Activated CD4-positive, alpha-beta T cell treated with anti-CD3 and anti-CD28 coated beads, Interleukin-2, amount 10 ng/mL, durations not matched to agents 7 days and 5 days (primary cell): ENCODE data around the gene ING5. TPM values are rescaled to one million over a fixed set of nuclear protein-coding genes. Genes with fewer than 3 reads are reported as not detected.

ENCODE experiments used
- CTCF ChIA-PET: fragments of 350-600 bp; sonication (Branson Sonifier 250); formaldehyde crosslinking; loops from one replicate; lab custom pipeline; 2021; ENCODE audit warnings: antibody characterized with exemption; lab: Charles Lee
- POLR2A ChIA-PET: fragments of 350-600 bp; sonication (Branson Sonifier 250); formaldehyde crosslinking; loops from one replicate; lab custom pipeline; 2021; ENCODE audit warnings: antibody characterized with exemption; lab: Charles Lee
- DNase-seq: peaks from one replicate; pipeline ENCODE4 v3.0.0-alpha.2; 2020
- H3K27ac Mint-ChIP-seq: one replicate; pipeline ENCODE4 v1.8.0; 2021; ENCODE audit warnings: mild to moderate bottlenecking, moderate library complexity, mixed read lengths
- H3K27me3 Mint-ChIP-seq: one replicate; pipeline ENCODE4 v1.8.0; 2021; ENCODE audit warnings: mixed read lengths
- H3K36me3 Mint-ChIP-seq: one replicate; pipeline ENCODE4 v1.8.0; 2021; ENCODE audit warnings: low read depth, mixed read lengths
- H3K4me1 Mint-ChIP-seq: one replicate; pipeline ENCODE4 v1.8.0; 2021; ENCODE audit warnings: mixed read lengths
- H3K4me3 Mint-ChIP-seq: one replicate; pipeline ENCODE4 v1.8.0; 2021; ENCODE audit warnings: mild to moderate bottlenecking, moderate library complexity, mixed read lengths
- H3K9me3 Mint-ChIP-seq: one replicate; pipeline ENCODE4 v1.8.0; 2021; ENCODE audit warnings: mixed read lengths
- total RNA-seq, 2 experiments: library from RNA; stranded (reverse); gene quantifications; one replicate each; pipeline ENCODE4 v1.2.3, GENCODE V29; 2021

The ING5 gene
- total RNA-seq, 2 experiments from 2014 or later = 39.9 to 45.4 TPM

DNA sequence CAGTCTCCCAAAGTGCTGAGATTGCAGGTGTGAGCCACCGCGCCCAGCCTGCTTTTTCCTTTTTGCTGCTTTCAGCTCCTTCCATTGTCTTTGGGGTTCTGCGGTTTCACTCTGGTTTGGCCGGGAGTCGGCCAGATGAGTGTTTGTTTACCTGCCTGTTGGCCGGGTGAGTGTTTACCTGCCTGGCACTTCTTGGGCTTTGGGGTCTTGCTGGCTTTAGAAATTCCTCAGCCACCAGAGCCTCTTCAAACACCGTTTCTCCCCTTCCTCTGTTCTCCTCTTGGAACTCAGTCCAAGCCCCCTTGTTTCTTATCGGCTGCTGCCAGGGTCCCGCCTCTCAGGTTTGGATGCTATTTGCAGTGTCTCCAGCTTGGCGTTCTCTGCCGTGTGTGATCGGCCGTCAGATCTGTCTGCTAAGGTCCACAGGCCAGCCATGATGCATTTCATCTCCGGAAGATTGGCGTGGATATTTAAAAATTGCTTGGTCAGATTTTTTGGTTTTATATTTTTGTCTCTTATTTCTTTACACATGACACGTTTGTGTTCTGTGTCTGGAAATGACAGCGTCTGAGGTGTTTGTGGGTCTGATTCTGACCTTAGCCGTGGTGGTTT lies 60.6 kb downstream of the ING5 start:
- Mint-ChIP-seq H3K4me3 (no peak overlapping the region), H3K9me3 (peaks cover 4% of the 10 kb centered on the region), H3K27me3 (no peaks in the 10 kb centered on the region), H3K27ac (peak overlapping the region; percentile 83), H3K36me3 (peaks cover 14% of the 10 kb centered on the region), H3K4me1 (peaks cover 22% of the 10 kb centered on the region)
- no peak for DNase-seq
- ChIA-PET CTCF (interaction anchor here (0.6 to 1.3 kb wide), 3 partner anchors 8 to 74 kb away, joined by 3 to 4 read pairs (median 3); no protein-coding TSS in a partner anchor), POLR2A (no interaction called here)

GRCh38 chr2:241762933-241763369 lies 61.1 kb downstream of the ING5 start:
- POLR2A ChIA-PET = no interaction called here
- H3K4me1 Mint-ChIP-seq = peaks cover 22% of the 10 kb centered on the region
- peaks cover 14% of the 10 kb centered on the region for H3K36me3 Mint-ChIP-seq
- H3K9me3 Mint-ChIP-seq = peaks cover 4% of the 10 kb centered on the region
- CTCF ChIA-PET = interaction anchor here (0.6 to 1.3 kb wide), 3 partner anchors 9 to 75 kb away, joined by 3 to 4 read pairs (median 3); no protein-coding TSS in a partner anchor
- H3K4me3 Mint-ChIP-seq = no peak overlapping the region
- peak; percentile 52 for DNase-seq
- H3K27me3 Mint-ChIP-seq = no peaks in the 10 kb centered on the region
- H3K27ac Mint-ChIP-seq = peak overlapping the region; percentile 83

- Mint-ChIP-seq H3K27me3 (no peaks in the 10 kb centered on the region), H3K9me3 (peaks cover 4% of the 10 kb centered on the region), H3K4me3 (no peak overlapping the region), H3K4me1 (peaks cover 22% of the 10 kb centered on the region), H3K36me3 (peaks cover 14% of the 10 kb centered on the region), H3K27ac (peak overlapping the region; percentile 83)
- POLR2A ChIA-PET = no interaction called here
- DNase-seq = no peak
- CTCF ChIA-PET = interaction anchor here (1.1 to 1.3 kb wide), 3 partner anchors 10 to 146 kb away, joined by 3 to 4 read pairs (median 3); no protein-coding TSS in a partner anchor
These were observed 61.9 kb downstream of the ING5 start for GRCh38 chr2:241763551-241764274.

GRCh38 chr2:241764275-241765241 lies 62.7 kb downstream of the ING5 start:
- no peak overlapping the region for H3K4me3 Mint-ChIP-seq
- CTCF ChIA-PET = interaction anchor here (1.0 to 1.1 kb wide), 2 partner anchors 23 to 146 kb away, joined by 3 read pairs; no protein-coding TSS in a partner anchor
- POLR2A ChIA-PET = no interaction called here
- peaks cover 7% of the 10 kb centered on the region for H3K36me3 Mint-ChIP-seq
- peaks cover 22% of the 10 kb centered on the region for H3K4me1 Mint-ChIP-seq
- no peak for DNase-seq
- H3K9me3 Mint-ChIP-seq = peaks cover 4% of the 10 kb centered on the region
- H3K27me3 Mint-ChIP-seq = no peaks in the 10 kb centered on the region
- H3K27ac Mint-ChIP-seq = peak overlapping the region; percentile 25

GRCh38 chr2:241767464-241768250 lies 65.8 kb downstream of the ING5 start:
- peaks cover 22% of the 10 kb centered on the region for H3K4me1 Mint-ChIP-seq
- H3K36me3 Mint-ChIP-seq = no peaks in the 10 kb centered on the region
- ChIA-PET POLR2A (no interaction called here), CTCF (no interaction called here)
- H3K27ac Mint-ChIP-seq = no peak overlapping the region
- DNase-seq = no peak
- H3K4me3 Mint-ChIP-seq = no peak overlapping the region
- no peaks in the 10 kb centered on the region for H3K9me3 Mint-ChIP-seq
- H3K27me3 Mint-ChIP-seq = no peaks in the 10 kb centered on the region

GRCh38 chr2:241768251-241768711 lies 66.4 kb downstream of the ING5 start:
- Mint-ChIP-seq H3K9me3 (no peaks in the 10 kb centered on the region), H3K27ac (no peak overlapping the region), H3K4me3 (no peak overlapping the region), H3K4me1 (peaks cover 16% of the 10 kb centered on the region), H3K36me3 (no peaks in the 10 kb centered on the region), H3K27me3 (no peaks in the 10 kb centered on the region)
- ChIA-PET POLR2A (no interaction called here), CTCF (no interaction called here)
- DNase-seq = no peak

DNA sequence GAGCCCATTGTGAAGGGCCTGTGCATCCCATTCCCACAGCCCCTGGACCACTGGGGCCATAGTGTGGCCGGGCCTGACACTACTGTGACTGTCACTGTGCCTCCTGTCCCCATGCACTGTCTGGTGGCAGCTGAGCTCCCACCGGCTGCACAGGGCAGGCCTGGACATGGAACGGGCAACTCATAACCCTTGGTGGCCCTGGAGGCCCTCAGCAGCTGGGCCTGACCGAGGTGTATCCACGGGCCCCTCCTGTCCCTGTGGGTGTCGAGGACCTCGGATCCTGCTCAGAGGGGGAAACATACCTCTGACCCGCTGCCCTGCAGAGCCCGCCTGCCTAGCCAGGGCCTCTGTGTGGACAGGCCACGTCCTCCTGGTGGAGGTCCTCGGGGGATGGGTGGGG lies 67.0 kb downstream of the ING5 start:
- Mint-ChIP-seq H3K9me3 (no peaks in the 10 kb centered on the region), H3K36me3 (no peaks in the 10 kb centered on the region), H3K4me1 (peaks cover 13% of the 10 kb centered on the region), H3K27me3 (no peaks in the 10 kb centered on the region), H3K27ac (no peak overlapping the region), H3K4me3 (no peak overlapping the region)
- DNase-seq = no peak
- CTCF ChIA-PET = no interaction called here
- POLR2A ChIA-PET = no interaction called here

- Mint-ChIP-seq H3K9me3 (no peaks in the 10 kb centered on the region), H3K27me3 (no peaks in the 10 kb centered on the region), H3K4me1 (peaks cover 9% of the 10 kb centered on the region), H3K4me3 (no peak overlapping the region), H3K27ac (no peak overlapping the region), H3K36me3 (no peaks in the 10 kb centered on the region)
- DNase-seq = no peak
- ChIA-PET POLR2A (no interaction called here), CTCF (no interaction called here)
These were observed 68.0 kb downstream of the ING5 start for GRCh38 chr2:241769819-241770184.

DNA sequence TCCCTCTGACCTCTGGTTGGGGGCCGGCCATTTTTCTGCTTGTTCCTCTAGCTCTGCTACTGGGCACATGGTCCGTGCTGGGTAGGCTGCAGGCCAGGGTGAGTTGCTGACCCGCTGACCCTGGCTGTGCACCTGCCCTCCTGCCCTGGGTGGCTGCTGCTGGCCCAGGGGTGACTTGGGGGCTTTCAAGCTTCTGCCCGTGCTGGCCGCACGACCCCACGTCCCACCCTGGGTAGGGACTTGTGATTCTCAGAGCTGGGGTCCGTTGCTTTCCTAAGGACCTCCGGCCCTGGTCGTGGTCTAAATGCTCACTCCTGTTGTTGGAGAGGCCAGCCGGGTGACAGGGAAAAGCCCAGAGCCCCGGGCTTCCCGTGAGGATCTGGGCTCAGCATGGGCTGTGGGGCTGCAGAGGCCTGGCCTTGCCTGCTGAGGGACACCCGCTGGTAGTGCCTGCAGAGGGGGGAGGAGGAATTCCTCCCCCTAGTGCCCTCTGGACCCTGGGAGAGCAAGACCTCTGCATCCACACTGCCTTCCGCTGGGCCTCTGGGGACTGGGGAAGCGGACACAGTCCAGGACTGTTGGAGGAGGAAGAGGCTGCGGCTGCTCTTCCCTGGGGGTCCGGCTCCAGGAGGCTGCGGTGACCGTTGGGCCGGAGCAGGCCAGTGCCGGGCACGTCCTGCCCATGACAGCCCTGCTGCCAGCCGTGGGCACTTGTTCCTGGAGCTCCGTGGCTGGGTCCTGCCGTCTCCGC lies 68.5 kb downstream of the ING5 start:
- Mint-ChIP-seq H3K36me3 (no peaks in the 10 kb centered on the region), H3K9me3 (no peaks in the 10 kb centered on the region), H3K27me3 (no peaks in the 10 kb centered on the region), H3K27ac (no peak overlapping the region), H3K4me1 (peaks cover 9% of the 10 kb centered on the region), H3K4me3 (no peak overlapping the region)
- ChIA-PET POLR2A (no interaction called here), CTCF (no interaction called here)
- DNase-seq = no peak

DNA sequence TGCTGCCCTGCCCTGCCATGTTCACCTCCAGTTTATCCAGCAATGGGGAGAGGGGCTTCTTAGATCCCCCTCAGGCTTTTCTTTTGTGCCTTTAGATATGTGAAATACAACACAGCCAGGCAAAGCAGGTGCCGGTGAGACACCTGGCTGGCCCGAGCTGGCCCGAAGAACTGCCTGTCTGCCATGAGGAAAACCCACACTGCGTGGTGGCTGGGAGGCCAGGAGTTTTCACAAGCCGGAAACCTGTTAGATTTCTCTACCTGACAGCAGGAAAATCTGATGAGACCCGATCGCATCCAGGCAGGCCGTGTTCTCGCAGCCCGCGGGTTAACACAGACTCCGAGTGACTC lies 69.1 kb downstream of the ING5 start:
- no peaks in the 10 kb centered on the region for H3K27me3 Mint-ChIP-seq
- ChIA-PET POLR2A (no interaction called here), CTCF (no interaction called here)
- H3K27ac Mint-ChIP-seq = no peak overlapping the region
- H3K9me3 Mint-ChIP-seq = no peaks in the 10 kb centered on the region
- no peak for DNase-seq
- H3K36me3 Mint-ChIP-seq = no peaks in the 10 kb centered on the region
- no peak overlapping the region for H3K4me3 Mint-ChIP-seq
- H3K4me1 Mint-ChIP-seq = peaks cover 9% of the 10 kb centered on the region

GRCh38 chr2:241771286-241772062 lies 69.6 kb downstream of the ING5 start:
- no peaks in the 10 kb centered on the region for H3K36me3 Mint-ChIP-seq
- CTCF ChIA-PET = interaction anchor here (1.0 kb wide), 1 partner anchor 37 kb away, joined by 3 read pairs; the partner anchor contains the start of gene NEU4
- no peaks in the 10 kb centered on the region for H3K9me3 Mint-ChIP-seq
- peaks cover 9% of the 10 kb centered on the region for H3K4me1 Mint-ChIP-seq
- POLR2A ChIA-PET = no interaction called here
- H3K27me3 Mint-ChIP-seq = no peaks in the 10 kb centered on the region
- no peak overlapping the region for H3K4me3 Mint-ChIP-seq
- DNase-seq = no peak
- H3K27ac Mint-ChIP-seq = peak overlapping the region; percentile 42
